Activated CD8-positive, alpha-beta memory T cell treated with anti-CD3 and anti-CD28 coated beads for 4 hours (primary cell): Measurements from ENCODE around the gene ANKRD12.
"Not testable (repeated sequence)": the region's sequence is repeated elsewhere in the genome, so short reads cannot be mapped to it uniquely, and the experiment has no call there.

Experiments used
- DNase-seq, 2 donors: peaks; one replicate each; pipeline ENCODE4 v3.0.0-alpha.2; 2020; ENCODE audit warnings: low read depth in 2 of 2

The ANKRD12 gene

DNA sequence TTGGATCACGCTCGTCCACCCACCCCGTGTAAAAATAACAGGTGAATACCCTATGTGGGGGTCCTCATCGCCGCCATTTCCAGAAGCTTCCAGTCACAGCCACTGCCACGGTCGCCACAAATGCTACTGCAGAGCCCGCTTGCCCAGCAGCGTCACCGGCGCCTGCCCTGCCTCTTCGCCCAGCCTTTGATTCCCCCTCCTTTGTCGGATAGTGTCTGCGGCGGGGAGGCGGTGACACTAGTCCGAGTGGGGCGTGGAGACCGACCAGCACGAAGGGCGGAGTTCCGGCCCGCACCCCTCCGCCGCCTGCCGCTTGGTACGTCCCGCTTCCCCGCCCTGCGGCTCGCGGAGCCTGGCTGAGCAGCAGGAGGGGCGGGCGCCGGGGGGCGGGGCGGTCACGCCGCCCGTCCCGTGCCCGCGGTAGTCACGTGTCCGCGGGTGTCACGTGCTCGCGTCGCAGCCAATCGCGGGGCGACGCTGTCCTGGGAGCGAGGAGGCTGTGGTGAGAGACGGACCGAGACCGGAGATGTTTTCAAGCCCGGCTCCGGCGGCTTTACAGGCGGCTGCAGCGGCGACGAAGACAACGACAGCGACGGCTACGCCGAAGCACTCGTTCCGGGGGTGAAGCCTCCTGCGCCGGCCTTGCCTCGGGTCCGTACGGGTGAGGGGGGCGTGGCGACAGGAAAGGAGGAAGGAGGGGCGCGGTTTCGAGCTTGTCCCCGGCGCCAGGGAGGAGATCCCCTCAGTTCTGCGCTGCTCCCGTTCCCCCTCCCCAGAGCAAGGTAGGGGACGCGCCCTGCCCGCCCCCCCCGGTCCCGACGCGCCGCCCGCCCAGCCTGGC is at the start of gene ANKRD12:
ANKRD12 (plus strand) TSS at position 467 of the 841 bp plus-strand sequence. CDS start 45,652 bp downstream, outside the sequence.
- peak; percentile 94 to 97 for DNase-seq

DNA sequence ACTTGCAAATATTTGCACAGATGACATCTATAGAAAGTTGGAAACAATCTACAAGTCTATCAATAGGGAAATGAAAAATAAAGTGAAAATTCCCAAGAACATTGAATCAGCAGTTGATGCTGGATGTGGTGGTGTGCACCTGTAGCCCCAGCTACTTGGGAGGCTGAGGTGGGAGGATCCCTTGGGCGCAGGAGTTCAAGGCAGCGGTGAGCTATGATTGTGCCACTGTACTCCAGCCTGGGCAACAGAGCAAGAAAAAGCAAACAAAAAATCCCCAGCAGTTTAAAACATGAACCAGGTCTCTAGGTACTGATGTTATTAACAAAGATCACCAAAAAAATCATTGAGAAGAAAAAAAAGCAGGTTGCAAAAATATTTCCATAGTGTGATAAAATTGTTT is 49.4 kb upstream of the ANKRD12 start:
- no peak for DNase-seq

DNA sequence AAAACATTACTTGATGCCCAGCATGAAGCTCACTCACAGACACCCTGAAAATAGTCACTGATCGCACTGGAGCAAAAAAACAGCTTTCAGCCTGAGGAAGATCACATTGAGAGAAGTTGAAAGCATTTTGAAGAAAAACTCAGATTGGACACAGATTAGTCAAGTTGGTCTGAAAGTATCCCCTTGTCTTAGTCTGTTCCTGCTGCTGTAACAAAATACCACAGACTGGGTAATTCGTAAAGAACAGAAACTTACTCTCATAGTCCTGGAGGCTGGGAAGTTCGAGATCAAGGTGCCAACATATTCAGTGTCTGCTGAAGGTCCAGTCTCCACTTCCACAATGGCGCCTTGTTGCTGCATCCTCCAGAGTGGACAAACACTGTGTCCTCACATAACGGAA is 48.3 kb upstream of the ANKRD12 start:
- DNase-seq: no peak

DNA sequence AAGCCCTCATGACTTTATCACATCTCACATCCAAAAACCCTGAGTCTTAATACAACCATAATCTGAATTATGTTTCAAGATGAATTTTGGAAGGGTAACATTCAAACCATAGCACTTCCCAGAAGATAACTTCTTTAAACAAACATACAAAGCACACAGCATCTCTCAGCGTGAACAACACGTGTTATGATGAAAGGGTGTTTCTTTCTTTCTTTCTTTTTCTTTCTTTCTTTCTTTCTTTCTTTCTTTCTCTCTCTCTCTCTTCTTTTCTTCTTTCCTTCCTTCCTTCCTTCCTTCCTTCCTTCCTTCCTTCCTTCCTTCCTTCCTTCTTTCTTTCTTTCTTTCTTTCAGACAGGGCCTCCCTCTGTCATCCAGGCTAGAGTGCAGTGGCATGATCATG is 47.9 kb upstream of the ANKRD12 start:
- not testable (repeated sequence) for DNase-seq

DNA sequence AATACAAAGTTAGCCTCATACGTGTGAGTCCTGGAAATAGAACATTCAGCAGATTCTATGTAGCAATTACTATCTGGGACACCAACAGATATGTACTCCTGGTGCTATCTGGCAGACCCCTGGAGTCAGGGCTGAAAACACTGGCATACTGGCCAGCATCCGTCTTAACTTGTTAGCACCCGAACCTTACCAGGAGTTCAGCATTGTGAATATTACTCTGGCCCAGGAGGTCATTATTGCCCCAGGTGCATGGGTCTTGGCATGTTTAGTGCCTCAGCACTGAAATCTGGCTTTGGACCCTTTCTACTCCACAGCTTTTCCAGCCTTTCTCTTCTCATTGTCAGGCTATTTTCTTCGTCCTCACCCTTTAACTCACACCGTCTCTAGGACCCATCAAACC is 46.0 kb upstream of the ANKRD12 start:
- DNase-seq: no peak

DNA sequence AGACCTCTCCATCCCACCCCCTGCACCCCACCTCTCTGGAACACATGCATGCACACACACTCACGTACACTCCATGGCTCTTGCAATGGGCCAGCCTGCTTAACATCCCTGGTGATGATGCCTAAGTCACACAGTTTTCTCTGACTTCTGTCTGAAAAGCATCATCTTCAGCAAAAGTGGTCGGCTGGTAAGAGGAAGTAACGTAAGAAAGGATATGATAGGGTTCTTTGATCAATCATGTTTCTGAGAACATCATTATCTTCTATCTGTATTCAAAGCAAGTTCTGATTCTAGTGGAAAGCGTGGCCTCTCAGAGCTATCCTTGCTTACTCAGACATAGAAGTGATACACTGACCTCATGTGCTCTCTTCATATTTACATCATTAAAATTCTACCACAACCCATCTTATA is 45.5 kb upstream of the ANKRD12 start:
- peak in 1 of 2 donors; percentile 26 for DNase-seq

DNA sequence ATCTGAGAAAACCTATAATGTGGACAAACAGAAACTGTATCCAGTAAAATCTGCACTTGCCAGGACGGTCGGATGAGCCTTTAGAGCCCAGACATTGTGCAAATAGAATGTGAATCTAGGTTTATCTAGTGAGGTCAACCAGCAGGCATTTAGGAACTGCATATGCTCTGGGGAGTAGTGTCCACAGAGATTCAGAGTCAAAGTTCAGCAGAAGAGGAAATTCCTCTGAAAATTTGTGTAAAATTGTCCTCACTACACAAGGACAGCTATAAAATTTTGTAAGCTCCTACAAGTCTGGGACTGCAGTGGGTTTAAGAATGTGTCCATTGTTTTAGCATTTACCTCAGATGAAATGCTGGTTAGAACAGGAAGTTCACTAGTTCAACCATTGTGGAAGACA is 43.9 kb upstream of the ANKRD12 start:
- no peak for DNase-seq

DNA sequence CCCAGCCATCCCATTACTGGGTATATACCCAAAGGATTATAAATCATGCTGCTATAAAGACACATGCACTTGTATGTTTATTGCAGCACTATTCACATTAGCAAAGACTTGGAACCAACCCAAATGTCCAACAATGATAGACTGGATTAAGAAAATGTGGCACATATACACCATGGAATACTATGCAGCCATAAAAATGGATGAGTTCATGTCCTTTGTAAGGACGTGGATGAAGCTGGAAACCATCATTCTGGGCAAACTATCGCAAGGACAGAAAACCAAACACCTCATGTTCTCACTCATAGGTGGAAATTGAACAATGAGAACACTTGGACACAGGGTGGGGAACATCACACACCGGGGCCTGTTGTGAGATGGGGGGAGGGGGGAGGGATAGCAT is 43.5 kb upstream of the ANKRD12 start:
- DNase-seq: not testable (repeated sequence)

DNA sequence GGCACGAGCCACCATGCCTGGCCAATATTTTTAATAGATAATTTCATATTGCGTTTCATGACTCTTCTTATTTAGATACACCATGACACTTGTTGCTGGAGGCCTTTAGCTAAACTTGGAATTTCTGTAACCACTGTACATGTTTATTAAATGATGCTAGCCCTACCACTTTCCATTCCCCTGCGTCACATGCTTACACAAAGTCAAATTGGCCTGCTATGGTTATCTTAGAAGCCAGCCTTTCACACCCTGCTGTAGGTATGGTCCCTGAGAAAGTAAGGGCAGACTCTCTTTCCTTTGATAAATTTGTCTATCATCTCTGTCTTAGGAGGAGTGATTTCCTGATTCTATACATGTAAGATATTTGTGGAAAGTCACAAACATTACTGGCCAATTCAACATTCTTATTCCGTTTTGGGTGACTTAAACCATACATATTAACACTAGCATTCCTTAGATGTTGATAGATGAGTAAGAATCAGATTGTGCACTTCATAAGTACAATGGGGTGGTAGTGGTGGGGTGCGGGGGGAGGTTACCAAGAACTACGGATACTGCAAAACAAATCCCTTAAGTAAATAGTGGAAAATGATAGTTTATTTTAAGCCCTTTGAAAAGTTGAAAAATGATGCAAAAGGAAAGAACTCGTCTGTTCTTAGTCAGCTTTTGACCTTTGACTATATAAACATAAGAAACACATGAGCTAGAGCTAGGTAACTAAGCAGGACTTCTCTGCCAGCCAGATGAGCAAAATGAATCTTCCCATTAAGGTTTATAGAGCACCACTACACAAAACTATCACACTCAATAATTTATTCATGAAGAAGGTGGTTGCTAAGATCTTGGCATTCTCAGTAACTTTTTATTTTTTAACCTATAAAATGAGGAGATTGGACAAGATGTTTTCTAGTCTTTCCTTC is 42.0 kb upstream of the ANKRD12 start:
- DNase-seq: peak in 1 of 2 donors; percentile 39

DNA sequence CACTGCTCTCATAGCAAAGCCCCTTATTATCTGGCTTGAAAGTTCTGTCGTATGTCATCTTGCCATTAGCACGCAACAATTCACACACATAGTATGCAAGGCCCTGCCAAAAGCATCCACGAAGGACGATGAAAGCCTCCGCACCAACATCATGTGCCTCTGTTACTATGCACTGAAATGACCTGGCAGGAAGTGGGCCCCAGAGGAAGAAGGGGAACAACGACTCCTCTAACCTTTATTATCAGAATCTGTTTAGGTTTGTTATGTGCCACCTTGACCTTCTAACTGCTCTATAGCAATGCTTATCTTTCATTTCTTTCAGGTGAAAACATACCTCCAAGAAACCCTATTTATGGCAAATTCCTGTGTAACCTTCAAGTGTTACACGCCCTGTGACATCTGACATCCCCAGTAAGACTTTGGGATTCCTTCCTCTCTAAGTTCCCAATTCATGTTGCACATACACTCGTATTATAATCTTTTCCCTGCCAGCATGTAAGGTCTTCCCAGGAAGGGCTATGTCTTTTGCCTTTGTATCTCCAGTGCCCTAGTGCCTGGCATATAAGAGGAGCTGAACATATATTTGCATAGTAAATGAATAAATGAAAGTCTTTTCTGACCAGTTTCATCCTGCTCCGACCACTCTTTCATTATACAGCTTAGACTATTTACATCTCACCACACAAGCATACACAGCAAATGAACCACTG is 41.1 kb upstream of the ANKRD12 start:
- DNase-seq: no peak

DNA sequence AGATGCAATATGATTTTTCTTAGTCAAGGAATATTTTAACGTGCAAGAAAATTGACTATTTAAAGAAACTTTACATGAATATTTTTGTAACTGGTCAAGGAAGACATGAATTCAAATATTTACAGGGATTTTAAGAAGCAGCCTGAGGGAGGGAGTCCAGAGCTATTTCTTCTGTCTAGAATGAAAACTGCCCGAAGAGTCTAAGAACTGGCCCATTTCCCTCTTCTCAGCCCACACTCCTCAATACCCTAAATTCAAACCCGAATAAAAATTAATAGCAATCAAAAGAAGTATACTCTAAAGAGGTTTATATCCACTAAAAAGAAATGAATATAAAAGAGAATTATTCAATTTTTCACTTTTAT is 40.6 kb upstream of the ANKRD12 start:
- no peak for DNase-seq

DNA sequence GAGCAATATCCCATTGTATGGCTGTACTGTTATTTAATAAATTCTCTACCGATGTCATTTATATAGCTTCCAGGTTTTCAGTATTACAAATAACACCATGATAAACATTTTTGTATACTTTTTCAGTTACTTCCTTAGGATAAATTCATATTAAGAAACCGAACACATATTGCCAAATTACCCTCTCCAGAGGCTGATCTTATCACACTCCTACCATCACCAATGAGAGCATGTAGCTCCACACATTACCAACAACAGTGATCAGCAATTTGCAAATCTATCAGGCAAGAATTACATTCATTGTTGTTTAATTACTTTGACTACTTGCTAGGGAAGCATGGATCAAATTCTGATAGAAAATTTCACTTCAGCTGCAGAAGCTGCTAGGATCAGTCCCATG is 39.9 kb upstream of the ANKRD12 start:
- no peak for DNase-seq

DNA sequence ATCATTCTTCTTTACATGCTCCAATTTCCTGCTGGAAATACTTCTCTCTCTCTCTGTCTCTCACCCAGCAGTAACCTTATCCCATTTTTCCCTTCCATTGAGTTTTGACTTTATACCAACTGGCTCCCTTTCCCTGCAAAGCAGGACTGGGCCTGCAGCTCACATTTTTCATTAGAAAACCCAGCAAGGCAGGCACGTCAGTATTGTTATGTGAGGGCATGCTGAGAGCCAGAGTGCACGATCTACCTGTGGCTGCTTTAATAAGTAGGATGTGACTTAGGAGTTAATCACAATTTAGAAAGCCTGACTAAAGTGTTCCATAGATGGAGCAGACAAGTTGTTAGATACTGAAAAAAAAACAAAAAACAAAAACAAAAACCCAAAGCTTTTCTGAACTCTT is 39.2 kb upstream of the ANKRD12 start:
- DNase-seq: no peak

DNA sequence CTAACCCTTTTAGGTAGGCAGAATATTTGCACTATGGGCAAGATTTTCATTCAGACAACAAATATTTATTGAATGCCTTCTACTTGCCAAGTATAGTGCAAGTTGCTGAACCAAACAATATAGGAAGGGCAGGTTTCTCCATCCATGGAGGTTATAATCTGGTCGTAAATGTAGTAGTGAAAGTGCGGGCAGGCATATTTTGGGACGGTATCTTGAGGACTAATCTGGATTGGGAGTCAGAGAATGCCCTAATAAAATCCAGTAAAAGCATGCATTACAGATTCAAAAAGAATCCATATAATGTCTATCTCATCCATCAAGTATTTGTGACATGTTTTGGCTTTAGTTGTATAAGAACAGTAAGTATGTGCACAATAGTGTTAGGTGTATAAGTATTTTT is 35.8 kb upstream of the ANKRD12 start:
- no peak for DNase-seq

DNA sequence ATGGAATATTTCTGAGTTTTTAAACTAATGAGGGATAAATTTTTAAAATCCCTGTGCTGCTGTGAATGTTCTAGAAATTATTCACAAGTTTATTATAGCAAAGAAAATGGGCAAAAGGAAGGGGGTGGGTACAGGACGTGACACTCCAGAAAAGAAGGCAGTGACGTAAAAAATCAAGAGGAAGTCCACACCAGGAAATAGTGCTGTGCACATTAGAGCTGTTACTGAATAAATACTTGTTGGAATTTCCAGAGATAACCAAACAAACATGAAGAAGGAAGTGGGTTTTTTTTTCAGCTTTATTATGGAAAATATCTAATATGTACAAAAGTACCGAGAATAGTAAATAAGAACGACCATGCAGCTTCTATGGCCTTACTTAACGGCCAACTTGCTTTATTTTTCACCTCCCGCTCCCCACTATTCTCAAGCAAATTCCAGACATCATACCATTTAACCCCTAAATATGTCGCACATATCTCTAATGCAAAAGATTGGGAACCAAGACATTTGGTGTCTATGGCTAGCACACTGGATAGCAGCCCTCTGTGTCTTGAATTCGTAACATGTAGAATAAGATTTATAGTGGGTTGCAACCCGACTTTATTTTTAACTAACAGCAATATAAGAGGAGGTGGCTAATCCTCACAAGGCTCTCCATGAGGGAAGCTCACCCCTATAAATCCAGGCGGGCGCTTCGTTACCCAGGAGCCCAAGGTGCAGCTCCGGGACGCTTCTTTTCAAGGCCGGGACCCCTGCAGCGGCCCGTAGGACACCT is 34.7 kb upstream of the ANKRD12 start:
- DNase-seq: no peak

DNA sequence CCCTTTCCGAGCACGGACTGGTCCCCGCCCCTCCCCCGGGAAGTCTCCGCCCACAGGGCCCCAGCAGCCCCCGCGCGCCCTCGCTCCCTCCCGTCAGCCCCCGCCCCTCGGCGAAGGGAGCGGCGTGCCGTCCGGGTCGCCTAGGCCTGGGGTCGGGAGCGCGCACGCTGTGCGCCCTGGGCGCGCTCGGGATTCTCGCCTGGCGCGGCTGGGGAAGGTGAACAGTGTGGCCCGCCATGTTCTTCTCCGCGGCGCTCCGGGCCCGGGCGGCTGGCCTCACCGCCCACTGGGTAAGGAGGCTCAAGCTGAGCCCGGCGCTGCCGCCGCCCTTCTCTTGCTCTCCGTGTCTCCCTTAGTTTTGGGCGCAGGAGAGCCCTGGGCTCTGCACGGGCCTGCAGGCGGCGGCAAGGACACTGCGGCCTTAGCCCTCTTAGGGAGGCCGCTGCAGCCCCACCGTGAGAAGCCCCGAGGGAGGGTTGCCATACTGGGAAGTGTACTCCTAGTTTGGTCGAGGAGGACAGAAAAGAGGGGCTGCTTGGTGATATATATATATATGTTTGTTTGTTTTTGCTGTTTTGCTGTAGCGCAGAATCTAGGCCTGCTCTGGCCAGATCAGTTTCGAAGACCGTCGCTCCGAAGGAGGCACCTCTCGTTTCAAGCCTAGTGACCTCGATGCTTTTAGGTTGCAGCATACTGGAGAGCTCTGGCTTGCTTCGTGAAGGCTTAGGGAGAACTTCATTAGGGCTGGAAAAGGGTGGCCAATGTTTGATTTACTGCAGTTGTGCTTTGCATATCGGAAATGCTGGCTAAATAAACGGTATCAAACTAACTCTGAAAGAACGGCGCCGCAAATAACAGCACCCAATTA is 33.8 kb upstream of the ANKRD12 start, which contains the start of gene NDUFV2:
NDUFV2 (plus strand) TSS at position 192 of the 868 bp plus-strand sequence; CDS start at position 237, 45 bp downstream.
- DNase-seq: peak; percentile 94 to 96

DNA sequence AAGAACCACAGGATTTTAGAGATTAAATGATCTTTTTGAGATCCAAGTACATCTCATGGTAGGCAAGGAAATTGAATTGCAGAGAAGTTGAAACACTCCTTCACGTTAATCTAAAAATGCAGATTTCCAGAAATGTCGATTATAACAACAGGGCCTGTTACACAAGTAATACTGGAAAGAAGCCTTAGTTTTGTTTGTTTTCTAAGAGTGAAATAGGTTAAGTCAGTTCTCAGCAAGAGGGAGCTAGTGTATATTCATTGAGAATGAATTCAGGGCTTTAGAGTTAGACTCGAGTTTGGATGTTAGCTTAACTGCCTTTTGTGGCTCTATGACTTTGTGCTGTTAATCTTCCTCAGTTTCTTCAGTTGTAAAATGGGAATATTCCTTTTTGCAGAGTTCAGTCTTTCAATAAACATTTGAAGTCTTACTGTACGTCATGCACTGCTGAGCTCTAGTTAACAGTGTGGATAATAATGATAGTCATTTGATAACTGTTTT is 33.2 kb upstream of the ANKRD12 start:
- DNase-seq: no peak

DNA sequence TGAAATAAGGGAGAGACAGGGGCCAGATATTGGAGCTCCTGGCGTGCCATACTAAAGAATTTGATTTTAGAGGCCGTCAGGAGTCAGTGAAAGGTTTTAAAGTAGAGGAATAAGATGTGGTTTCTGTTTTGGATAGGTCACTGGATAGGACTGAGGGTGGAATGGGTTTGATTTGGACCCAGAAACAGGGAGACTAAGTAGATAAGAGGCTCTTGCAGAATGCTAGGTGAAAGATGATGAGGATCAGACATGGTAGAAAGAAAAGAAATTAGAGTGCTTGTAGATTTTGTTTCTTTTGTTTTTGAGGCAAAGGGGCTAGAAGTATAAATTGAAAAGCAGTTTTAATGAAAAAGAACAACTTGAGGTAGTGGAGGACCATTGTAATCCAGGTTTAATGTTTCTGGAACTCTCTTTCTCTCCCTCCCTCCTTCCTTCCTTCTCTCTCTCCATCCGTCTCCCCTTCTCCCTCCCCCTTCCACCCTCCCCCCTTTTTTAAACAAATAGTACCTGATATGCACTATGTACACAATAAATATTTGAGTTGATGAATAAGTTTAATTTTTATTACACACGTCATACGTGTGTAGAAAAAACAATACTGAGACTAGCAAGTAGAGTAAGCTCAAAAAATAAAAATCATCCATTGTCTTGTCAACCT is 32.2 kb upstream of the ANKRD12 start:
- no peak for DNase-seq

DNA sequence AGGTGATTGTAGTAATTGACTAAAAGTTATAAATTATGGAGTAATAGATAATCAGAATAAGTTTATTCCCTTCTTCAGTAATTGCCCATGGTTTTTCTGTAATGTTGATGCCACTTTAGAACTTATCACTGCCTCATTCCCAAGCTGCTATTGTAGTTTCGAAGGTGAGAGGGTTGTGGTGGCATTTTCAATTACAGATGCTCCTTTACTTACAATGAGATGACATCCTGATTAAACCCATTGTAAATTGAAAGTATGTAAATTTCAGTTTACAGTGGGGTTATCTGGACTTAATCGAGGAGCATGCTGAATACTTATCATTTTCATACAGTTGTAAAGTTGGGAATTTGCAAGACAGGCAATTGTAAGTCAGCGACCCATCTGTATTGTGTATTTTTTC is 31.2 kb upstream of the ANKRD12 start:
- no peak for DNase-seq
